GM19463 (cell line): ENCODE results near the gene CTSW.

Source experiments
- ATAC-seq: cut with Tn5 transposase; IDR thresholded peaks from one replicate; pipeline ENCODE4 v1.9.1; 2021; ENCODE audit warnings: mild to moderate bottlenecking, moderate library complexity; ENCODE audit not compliant: unreplicated experiment

Gene CTSW

GRCh38 chr11:65898656-65899355 lies 19.2 kb downstream of the CTSW start:
- no peak for ATAC-seq

- no peak for ATAC-seq
These were observed 19.9 kb downstream of the CTSW start for GRCh38 chr11:65899356-65900124.

GRCh38 chr11:65900125-65900898 lies 20.7 kb downstream of the CTSW start, which contains the start of gene FOSL1:
TSS of gene FOSL1 (minus strand) at chr11:65900388. CDS start at chr11:65900339, 49 bp downstream.
- peak; percentile 87 for ATAC-seq

- ATAC-seq, result no peak
These were observed 21.2 kb downstream of the CTSW start for GRCh38 chr11:65900899-65901180.

GRCh38 chr11:65903068-65903481 lies 23.4 kb downstream of the CTSW start:
- ATAC-seq, result no peak

GRCh38 chr11:65903715-65904114 lies 24.1 kb downstream of the CTSW start:
- ATAC-seq, result no peak

GRCh38 chr11:65906602-65907001 lies 27.0 kb downstream of the CTSW start:
- no peak for ATAC-seq

GRCh38 chr11:65907878-65908277 lies 28.2 kb downstream of the CTSW start:
- ATAC-seq, result no peak

- ATAC-seq, result no peak
These were observed 32.3 kb downstream of the CTSW start for GRCh38 chr11:65911682-65912568.

- no peak for ATAC-seq
These were observed 33.2 kb downstream of the CTSW start for GRCh38 chr11:65912845-65913244.

GRCh38 chr11:65915101-65915820 lies 35.6 kb downstream of the CTSW start:
- ATAC-seq, result no peak

GRCh38 chr11:65915821-65916251 lies 36.2 kb downstream of the CTSW start:
- ATAC-seq, result no peak

GRCh38 chr11:65916391-65916790 lies 36.8 kb downstream of the CTSW start:
- no peak for ATAC-seq

GRCh38 chr11:65917077-65917433 lies 37.4 kb downstream of the CTSW start:
- no peak for ATAC-seq

- no peak for ATAC-seq
These were observed 38.0 kb downstream of the CTSW start for GRCh38 chr11:65917434-65918210.

GRCh38 chr11:65918211-65919140 lies 38.8 kb downstream of the CTSW start, which contains the start of gene C11orf68:
TSS of gene C11orf68 (minus strand) at chr11:65919062. CDS start at chr11:65919031, 31 bp downstream.
- ATAC-seq, result peak; percentile 45

- peak; percentile 86 for ATAC-seq
These were observed 39.5 kb downstream of the CTSW start, which contains the start of gene DRAP1 for GRCh38 chr11:65919141-65919572. TSS of gene DRAP1 (plus strand) at chr11:65919426. CDS start at chr11:65919502, 76 bp downstream.
